Panc1 (cell line): ENCODE data around the gene GABRG3. TPM values are rescaled to one million over a fixed set of nuclear protein-coding genes. Genes with fewer than 3 reads are reported as not detected.

Source experiments
- ATAC-seq: fragments of 200-7000 bp; cut with Tn5 transposase; 2 replicates; pipeline ENCODE4 v1.9.1; 2020; ENCODE audit warnings: mild to moderate bottlenecking, moderate library complexity
- BruUV-seq: library from RNA; stranded (reverse); fragments of 400-500 nt; replicated peaks from 2 replicates; lab custom pipeline; 2021; lab: Mats Ljungman, UMichigan
- CTCF ChIA-PET: fragments of 300-600 bp; sonication (Branson Sonifier 250); formaldehyde crosslinking; loops from one replicate; lab custom pipeline; 2022; ENCODE audit warnings: antibody characterized with exemption; lab: Charles Lee
- POLR2A ChIA-PET: fragments of 300-600 bp; sonication (Branson Sonifier 250); formaldehyde crosslinking; loops from one replicate; lab custom pipeline; 2022; ENCODE audit warnings: antibody characterized with exemption; lab: Charles Lee
- DNase-seq: peaks from one replicate; pipeline ENCODE4 v3.0.0-alpha.2; 2010; ENCODE audit warnings: low read depth, low spot score
- H3K27ac ChIP-seq: 2 replicates; pipeline ENCODE4 v1.5.1; 2011; ENCODE audit warnings: mild to moderate bottlenecking, low read length, inconsistent platforms
- H3K27me3 ChIP-seq: fragments of 200-500 bp; sonication (Bioruptor generic); 2 replicates; pipeline ENCODE4 v1.6.0; 2014; ENCODE audit warnings: low read length, inconsistent platforms; ENCODE audit not compliant: control insufficient read depth, insufficient read depth
- H3K36me3 ChIP-seq: fragments of 200-500 bp; sonication (Bioruptor generic); 2 replicates; pipeline ENCODE4 v1.5.1; 2014; ENCODE audit warnings: inconsistent platforms, mild to moderate bottlenecking, low read length, moderate library complexity; ENCODE audit not compliant: control insufficient read depth, insufficient read depth
- H3K4me1 ChIP-seq: 2 replicates; pipeline ENCODE4 v1.5.1; 2011; ENCODE audit warnings: inconsistent platforms, mild to moderate bottlenecking, low read length, moderate library complexity; ENCODE audit not compliant: control insufficient read depth, insufficient read depth
- H3K4me3 ChIP-seq, 2 experiments: 2 replicates each; pipeline ENCODE4 v1.5.1; 2011 to 2012; ENCODE audit warnings: low read depth in 2 of 2, low read length in 2 of 2, mild to moderate bottlenecking in 2 of 2, inconsistent platforms in 1 of 2, moderate library complexity in 1 of 2
- H3K9me3 ChIP-seq: fragments of 200-500 bp; sonication (Bioruptor generic); 2 replicates; pipeline ENCODE4 v1.5.1; 2014; ENCODE audit warnings: low read depth, mild to moderate bottlenecking, inconsistent platforms, low read length, moderate library complexity; ENCODE audit not compliant: control insufficient read depth, insufficient read depth
- CTCF ChIP-seq: fragments of 450-650 bp; IDR thresholded peaks from 2 replicates; pipeline ENCODE4 v1.5.1; 2017; ENCODE audit warnings: mild to moderate bottlenecking
- POLR2AphosphoS5 ChIP-seq: IDR thresholded peaks from 2 replicates; pipeline ENCODE4 v1.6.1; 2012; ENCODE audit warnings: mild to moderate bottlenecking, low read depth, low read length, moderate library complexity
- REST ChIP-seq, 2 experiments: IDR thresholded peaks; 2 replicates each; pipeline ENCODE4 v1.6.1; 2011 to 2012; ENCODE audit warnings: low read depth in 2 of 2, control low read depth in 1 of 2, low read length in 1 of 2, mild to moderate bottlenecking in 1 of 2, moderate library complexity in 1 of 2; ENCODE audit not compliant: insufficient read depth in 1 of 2
- SIN3A ChIP-seq: IDR thresholded peaks from 2 replicates; pipeline ENCODE4 v1.6.1; 2012; ENCODE audit warnings: low read depth, mild to moderate bottlenecking, low read length, moderate library complexity, borderline replicate concordance; ENCODE audit not compliant: insufficient read depth
- TCF7L2 ChIP-seq: IDR thresholded peaks from 2 replicates; pipeline ENCODE4 v1.6.1; 2011; ENCODE audit warnings: mild to moderate bottlenecking, low read depth, low read length, inconsistent platforms
- in situ Hi-C: cut with HindIII; loops from 2 replicates; pipeline ENCODE4 v1.10.0; 2016; ENCODE audit warnings: low sequenced_read_pairs, low pct_unique_long_range_greater_than_20kb
- intact Hi-C: fragments of 100-400 bp; cut with micrococcal nuclease; formaldehyde crosslinking; loops from one replicate; pipeline ENCODE4 v1.10.0; 2022; ENCODE audit not compliant: unreplicated experiment
- total RNA-seq: library from RNA; stranded (reverse); gene quantifications from one replicate; pipeline ENCODE4 v1.2.1, GENCODE V29; 2021; ENCODE audit not compliant: unreplicated experiment

The GABRG3 gene
- total RNA-seq, 1 experiment from 2014 or later: not detected

- H3K27ac ChIP-seq: no peak overlapping the region
- in situ Hi-C loops (no loop called here), intact Hi-C loops (no loop called here)
- BruUV-seq: no TSS peak
- DNase-seq: no peak
- ATAC-seq: no peak
- no peak overlapping the region for H3K4me3 ChIP-seq
- CTCF ChIA-PET: no interaction called here
- no peaks in the 10 kb centered on the region for H3K4me1 ChIP-seq
- no peak for TF ChIP-seq POLR2AphosphoS5
- TF ChIP-seq SIN3A: no peak
- TF ChIP-seq CTCF: no peak
- TF ChIP-seq TCF7L2: no peak
- TF ChIP-seq REST (IDR thresholded peaks at IDR 0.05; ENCODE audit: insufficient read depth in 1 of 2, low read depth in 2 of 2, low read length in 1 of 2): no peak
- no peaks in the 10 kb centered on the region for H3K9me3 ChIP-seq
- POLR2A ChIA-PET: no interaction called here
- H3K36me3 ChIP-seq: no peaks in the 10 kb centered on the region
- no peaks in the 10 kb centered on the region for H3K27me3 ChIP-seq
These were observed 467.7 kb downstream of the GABRG3 start for GRCh38 chr15:27438403-27439375.

GRCh38 chr15:27441120-27441519, 470.1 kb downstream of the GABRG3 start:
- DNase-seq: no peak
- Histone ChIP-seq H3K27ac (no peak overlapping the region), H3K9me3 (no peaks in the 10 kb centered on the region), H3K4me1 (no peaks in the 10 kb centered on the region), H3K36me3 (no peaks in the 10 kb centered on the region), H3K27me3 (no peaks in the 10 kb centered on the region), H3K4me3 (no peak overlapping the region)
- no peak for ATAC-seq
- POLR2A ChIA-PET: no interaction called here
- no TSS peak for BruUV-seq
- in situ Hi-C loops: no loop called here
- intact Hi-C loops: no loop called here
- no peak for TF ChIP-seq REST (IDR thresholded peaks at IDR 0.05; ENCODE audit: insufficient read depth in 1 of 2, low read depth in 2 of 2, low read length in 1 of 2)
- TF ChIP-seq CTCF: no peak
- no peak for TF ChIP-seq POLR2AphosphoS5
- no peak for TF ChIP-seq TCF7L2
- TF ChIP-seq SIN3A: no peak
- CTCF ChIA-PET: no interaction called here
